NCI-H748 (cell line): ENCODE results near the gene ALK.

ENCODE experiments used
- DNase-seq: peaks from one replicate; lab custom pipeline; 2025; ENCODE audit not compliant: unreplicated experiment; lab: John Stamatoyannopoulos, UW

ALK gene

DNA sequence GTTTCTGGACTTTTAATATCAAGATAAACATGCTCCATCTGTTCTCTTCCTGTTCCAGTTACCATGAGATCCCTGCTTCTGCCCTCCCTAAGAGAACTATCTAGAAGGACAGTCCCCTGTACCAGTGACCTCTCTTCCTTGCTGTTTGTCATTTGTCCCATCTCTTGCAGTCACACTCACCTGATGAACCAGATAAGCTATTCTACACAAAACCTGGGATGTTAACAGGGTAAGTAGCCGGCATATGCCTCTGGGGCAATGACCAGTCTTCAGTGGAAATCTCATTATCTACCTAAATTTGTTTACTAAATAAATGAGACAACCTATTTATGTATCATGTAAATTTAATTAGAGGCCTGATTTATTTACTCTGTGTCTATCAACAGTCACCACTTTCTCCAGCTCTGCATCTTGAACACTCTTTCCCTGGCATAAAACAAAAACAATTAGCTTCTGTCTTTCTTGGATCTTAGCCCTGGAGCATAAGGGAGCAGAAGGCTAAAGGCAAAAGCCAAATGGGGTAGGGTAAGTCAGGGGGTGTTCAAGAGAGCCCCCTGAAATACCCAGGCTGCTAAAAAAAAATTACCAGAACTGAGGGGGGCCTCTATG lies 337.7 kb downstream of the ALK start:
- DNase-seq = no peak

DNA sequence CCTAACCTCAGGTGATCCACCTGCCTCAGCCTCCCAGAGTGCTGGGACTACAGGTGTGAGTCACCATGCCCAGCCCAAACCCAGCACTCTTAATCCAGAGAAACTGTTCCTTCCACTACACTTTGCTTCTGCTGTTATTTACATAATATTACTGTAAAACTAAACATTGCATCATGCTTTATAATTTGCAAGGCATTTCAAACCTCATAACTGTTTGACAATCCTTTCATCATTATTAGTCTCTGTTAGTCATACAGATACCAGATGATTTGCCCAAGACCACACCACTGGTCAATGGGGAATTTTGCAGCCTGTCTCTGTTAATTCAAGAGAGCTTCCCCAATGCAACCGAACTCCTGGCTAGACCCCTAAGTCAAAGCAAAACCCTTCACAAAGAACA lies 338.3 kb downstream of the ALK start:
- DNase-seq = no peak

DNA sequence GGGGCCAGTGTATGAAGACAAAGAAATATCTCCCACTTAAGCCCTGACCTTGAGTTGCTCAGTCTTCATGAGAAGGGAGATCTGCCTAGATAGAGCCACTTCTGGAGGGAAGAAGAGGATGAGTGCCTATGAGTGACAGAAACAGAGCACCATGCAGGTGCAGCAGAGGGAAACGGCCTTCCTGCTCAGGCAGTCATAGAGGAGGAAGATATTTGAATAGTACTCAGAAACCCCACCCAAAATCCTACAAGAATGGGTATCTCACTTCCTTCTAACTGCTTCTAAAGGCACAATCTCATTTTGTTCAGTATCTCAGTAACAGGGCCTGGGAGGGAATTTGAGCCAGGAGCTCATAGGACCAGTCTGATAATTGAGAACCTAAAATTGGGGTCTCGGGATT lies 339.3 kb downstream of the ALK start:
- no peak for DNase-seq

DNA sequence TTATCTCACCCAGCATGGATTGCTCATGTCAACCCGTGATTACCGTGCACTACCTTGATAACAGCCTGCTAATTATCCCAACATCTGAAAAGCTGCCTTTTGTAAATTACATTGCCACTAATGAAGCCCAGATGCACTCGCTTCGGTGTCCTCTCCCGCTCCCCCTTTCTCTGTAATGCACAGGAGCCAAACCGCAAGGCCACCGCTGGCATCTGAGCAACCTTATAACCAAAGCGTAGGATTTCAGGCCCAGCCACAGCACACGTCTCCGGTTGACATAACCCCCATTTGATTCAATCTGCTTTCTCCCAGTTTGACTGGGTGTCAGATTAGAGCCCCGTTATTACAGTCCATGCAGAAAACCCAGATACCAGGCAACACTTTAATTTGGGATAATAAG lies 341.2 kb downstream of the ALK start:
- no peak for DNase-seq

DNA sequence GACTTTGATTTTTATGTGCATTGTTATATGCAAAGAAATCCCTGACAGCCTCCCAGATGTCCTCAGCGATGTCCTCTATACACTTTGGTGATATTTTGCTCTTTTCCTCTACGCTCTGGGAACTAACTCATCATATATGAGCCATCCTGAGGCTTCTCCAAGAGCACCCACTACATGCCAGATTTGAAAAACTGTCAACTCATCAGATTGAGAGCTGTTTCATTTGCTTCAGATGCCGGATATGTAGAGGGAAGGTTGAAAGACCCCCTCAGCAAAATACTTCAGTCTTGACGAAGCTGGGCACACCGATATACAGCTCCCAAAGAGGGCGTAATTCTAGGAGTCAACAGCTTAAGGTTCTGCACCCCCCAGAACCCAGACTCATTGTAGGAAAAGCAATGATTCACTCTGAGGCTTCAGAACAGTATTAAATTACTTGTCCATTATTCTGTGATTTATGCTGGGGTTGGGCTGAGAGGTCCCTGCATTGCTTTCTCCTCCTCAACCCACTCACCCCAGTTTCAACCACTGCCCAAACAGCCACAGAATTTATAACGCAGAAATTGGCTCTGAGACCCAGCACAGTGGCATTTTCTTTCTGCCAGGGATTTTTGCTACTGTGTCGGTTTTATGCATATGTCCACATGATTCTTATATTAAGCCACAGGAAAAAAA lies 341.8 kb downstream of the ALK start:
- DNase-seq = no peak

DNA sequence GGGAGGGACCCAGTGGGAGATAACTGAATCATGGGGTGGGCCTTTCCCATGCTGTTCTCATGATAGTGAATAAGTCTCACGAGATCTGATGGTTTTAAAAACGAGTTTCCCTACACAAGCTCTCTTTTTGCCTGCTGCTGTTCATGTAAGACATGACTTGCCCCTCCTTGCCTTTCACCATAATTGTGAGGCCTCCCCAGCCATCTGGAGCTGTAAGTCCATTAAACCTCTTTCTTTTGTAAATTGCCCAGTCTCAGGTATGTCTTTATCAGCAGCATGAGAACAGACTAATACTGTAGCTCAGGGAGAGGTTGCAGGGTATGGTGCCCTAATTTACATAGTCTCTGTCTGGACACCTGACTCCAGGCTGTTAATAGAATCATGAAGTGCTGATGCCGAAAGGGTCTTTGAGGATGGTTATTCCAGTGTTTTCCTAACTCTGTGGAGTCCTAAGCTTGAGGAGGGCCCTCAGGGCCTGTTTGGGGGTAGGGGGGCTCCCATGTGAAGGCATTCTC lies 343.2 kb downstream of the ALK start:
- DNase-seq = no peak

DNA sequence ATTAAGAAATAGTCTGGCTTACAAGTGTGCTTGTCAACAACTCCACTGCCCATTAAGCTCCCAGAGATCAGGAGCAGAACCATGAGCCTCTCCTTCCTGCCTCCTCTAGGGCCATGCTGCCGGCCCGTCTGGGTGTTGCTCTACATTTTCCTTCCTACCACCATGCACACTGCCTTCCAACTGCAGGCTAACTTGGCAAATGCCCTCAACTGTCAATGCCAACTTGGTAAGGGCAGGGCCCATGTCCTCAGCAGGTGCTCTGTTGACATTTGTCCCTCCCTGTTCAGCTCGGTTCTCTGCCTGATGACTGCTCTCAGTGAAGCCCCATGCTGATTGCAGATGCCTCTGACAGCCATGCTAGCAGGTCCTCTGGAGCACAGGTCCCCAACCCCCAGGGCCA lies 345.2 kb downstream of the ALK start:
- no peak for DNase-seq

DNA sequence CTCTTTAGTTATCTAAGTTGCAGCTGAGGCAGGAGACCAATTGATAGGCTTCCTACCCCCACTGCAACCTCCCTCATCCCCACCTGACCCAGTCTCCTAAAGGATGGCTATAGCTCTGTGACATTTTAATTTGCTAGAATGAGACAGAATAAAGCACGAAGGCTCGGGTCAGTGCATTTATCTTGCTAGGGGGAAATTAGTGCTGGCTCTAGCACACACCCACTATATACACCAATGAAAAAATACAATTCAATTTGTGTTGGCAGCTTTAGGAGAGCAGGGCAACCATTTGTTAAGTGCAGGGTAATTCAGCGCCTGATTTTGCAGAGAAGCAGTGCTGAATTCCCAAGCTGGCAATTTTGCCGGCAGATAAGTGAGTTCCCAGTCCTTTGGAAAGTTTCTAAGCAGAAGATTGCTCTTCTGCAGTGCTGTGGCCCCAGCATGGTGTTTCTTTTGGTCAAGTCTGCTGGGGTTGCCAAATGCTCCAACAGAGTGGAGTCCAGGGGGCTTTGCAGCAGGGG lies 346.0 kb downstream of the ALK start:
- no peak for DNase-seq

DNA sequence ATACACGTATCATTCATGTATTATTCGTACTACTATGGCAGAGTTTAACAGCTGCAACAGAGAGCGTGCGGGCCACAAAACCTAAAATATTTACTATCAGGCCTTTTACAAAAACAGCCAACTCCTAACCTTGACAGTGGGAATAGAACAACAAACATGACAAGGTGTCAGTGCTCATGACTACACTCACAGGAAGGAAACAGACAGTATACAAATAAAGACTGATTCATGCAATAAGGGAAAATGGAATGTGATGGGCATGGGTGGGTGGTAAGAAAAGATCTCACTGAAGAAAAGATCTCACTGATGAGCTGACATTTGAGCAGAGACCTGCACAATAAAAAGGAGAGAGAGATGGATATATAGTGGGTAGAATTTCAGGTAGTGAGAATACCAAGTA lies 347.8 kb downstream of the ALK start:
- DNase-seq = no peak

DNA sequence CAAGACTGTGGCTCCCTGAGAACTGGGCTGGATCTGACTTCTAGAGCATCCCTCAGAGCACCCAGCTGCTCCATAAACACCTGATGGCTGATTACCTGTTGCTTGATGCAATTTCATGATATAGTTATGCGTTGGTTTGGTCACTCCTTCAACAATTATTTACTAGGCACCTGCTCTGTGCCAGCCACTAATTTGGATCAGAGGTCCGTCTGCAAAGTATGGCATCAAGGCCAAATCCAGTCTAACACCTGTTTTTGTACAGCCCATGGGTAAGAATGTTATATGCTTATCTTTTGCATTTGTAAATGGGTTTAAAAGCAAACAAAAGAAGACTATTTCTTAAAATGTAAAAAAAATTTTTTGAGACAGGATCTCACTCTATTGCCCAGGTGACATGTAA lies 348.2 kb downstream of the ALK start:
- no peak for DNase-seq

DNA sequence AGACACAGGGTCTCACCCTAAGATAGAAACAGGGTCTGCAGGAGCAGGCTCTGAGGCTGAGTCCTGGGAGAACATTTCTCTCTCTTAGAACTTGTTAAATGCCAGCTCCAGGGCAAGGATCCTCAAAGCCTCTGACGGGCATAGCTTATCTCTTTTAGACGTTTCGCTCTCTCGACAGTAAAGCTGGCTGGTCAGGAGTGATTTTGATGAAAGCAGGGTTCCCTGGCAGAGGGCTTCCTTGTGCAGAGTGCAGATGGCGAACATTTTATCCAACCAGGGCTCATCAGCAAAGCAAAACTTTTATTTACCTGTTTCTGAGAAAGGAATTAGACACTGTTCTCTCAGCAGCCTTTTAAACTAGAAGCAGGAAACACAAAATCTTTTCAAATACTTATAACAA lies 350.8 kb downstream of the ALK start:
- DNase-seq = no peak

DNA sequence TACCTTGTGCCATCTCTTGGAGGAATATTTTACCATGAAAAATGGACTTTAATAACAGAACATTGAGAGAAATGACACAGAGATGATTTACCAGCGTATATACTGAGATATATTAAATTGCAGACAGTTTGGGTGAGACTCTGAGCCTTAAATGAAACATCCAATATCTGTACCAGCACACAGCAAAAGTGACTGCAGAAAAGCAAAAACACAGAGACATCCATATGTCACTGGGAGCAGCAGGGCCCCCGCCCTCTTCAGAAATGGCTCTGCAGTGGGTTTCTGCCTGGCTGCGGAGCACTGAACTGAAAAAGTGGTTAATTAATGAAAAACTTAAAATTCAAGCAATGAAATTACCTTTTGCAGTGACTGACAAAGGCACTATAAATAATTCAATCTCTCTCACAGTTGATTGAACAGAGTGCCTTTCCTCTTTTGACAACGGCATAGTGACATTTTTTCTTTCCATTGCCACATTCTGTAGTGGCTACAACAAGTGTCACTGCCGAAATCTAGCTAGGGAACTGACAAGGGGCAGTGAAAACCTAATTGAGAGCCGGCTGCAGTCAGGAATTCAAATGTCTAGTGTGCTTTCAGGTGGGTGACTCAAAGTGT lies 353.4 kb downstream of the ALK start:
- no peak for DNase-seq

DNA sequence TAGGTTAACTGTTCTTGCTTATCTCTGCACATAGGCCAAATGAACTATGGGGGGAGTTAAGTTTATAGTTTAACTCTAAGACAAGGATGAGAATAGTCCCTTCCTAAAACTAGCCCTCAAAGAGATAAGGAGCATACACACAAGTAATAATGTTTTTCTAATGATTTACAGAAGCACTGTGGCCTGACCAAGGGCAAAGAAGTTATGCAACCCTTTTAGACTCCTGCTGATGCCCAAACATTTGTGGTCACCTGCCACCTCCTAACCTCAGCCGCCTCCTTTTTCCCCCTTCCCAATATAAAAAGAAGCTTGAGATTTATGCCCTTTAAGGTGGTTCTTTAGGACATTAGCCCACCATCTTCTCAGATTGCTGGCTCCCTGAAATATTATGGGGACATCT lies 357.7 kb downstream of the ALK start:
- DNase-seq = no peak

DNA sequence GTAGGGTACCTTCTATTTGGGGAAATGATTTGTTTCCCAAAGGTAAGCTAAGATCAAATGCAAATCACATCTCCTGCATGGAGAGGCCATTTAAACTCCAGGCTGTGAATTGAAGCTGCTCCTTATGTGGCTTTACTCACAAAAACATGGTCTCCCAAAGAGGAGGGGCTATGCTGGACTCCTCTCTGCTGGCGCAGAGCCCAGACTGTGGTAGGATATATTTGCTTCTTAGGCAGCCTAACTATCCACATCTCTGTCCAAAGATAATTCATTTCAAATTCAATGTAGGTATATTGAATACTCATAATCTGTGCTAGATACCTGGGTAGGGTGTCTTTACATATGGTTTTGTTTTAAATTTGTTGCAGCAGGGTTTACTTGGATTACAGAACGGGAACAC lies 358.5 kb downstream of the ALK start:
- no peak for DNase-seq

DNA sequence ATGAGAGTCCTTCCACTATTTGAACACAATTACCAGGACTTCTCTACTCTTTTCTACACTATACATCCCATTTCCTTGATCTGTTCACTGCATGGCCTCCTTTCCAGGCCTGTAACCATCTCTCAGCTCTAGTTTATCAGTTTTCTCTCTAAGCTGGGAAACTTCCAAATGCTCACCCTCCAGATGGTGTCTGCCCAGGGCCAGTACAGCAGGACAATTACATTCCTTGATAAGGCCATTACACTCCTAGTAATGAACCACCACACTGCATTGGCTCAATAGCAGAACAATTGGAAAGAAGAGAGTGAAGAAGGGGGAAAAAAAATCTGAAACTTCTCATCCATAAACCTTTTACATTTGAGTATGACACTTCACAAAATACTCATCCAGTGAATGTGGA lies 359.1 kb downstream of the ALK start:
- DNase-seq = no peak

DNA sequence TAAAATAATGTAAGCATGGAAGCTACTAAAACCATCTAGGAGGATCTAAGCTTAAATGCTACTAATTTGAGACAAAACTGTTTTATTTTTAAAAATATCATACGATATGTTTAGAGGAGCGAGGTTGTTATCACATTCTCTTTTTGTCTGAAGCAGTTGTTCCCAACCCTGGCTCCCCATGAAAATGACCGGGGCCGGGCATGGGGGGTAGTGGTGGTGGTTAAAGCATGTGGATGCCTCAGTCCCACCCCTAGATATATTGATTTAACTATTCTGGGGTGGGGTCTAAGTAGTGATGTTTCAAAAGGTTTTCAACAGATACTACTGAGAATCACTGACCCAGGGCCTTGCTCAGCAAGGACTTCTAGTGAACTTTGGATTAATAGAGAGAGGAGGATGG lies 359.8 kb downstream of the ALK start:
- DNase-seq = no peak

DNA sequence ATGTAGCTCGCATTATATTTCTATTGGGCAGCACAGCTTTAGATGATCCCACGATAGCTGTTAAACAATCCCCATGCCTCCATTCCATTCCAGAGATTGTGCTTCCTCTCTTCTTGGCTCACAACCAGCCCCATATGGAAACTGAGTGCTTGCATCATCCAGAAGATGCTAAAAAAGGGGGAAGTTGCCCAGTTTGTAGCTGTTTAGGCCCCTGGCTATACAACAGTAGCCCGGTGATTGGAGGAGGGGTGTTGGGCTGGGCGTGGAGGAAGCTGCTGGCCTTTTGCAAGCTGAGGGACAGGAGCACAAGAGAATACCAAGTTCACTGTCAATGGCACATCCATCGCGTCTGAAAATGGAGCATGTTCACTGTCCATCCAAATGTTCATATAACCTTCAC lies 360.2 kb downstream of the ALK start:
- no peak for DNase-seq

DNA sequence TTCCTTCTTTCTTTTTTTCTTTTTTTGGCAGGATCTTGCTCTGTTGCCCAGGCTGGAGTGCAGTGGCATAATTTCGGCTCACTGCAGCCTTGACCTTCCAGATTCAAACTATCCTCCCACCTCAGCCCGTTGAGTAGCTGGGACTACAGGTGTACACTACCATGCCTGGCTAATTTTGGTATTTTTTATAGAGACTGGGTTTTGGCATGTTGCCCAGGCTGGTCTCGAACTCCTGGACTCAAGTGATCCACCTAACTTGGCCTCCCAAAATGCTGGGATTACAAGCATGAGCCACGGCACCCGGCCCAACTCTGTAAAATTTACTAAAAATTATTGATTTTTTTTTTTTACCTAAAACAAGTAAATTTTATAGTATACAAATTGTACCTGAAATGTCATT lies 360.8 kb downstream of the ALK start:
- no peak for DNase-seq

DNA sequence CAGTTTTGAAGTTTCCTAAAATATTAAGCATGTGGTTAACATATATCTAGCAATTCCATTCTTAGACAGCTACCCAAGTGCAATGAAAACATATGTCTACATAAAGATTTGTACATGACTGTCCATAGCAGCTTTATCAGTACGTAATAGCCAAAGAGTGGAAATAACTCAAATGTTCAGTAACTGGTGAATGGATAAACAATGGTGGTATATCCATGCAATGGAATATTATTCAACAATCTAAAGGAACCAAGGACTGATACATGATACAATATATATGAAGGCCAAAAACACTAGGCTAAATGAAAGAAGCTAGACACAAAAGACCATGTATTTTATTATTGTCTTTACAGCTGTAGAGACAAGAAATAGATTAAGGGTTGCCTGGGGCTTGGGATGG lies 361.4 kb downstream of the ALK start:
- DNase-seq = no peak

DNA sequence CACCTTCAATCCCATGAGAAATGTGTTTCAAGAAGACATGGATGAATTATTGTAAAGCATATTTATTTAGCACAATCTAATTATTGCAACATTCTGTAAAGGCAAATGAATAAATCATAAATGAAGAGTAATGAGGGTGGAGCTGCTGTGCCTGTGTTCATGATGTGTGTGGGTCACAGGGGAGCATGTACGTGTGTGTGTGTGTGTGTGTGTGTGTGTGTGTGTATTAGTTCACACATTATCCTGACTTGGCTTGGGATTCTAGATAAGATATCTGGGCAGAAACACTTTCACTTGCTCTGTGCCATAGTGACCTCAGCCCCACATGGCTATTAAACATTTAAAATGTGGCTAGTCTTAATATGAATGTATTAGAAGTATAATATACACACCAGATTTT lies 361.8 kb downstream of the ALK start:
- DNase-seq = no peak

DNA sequence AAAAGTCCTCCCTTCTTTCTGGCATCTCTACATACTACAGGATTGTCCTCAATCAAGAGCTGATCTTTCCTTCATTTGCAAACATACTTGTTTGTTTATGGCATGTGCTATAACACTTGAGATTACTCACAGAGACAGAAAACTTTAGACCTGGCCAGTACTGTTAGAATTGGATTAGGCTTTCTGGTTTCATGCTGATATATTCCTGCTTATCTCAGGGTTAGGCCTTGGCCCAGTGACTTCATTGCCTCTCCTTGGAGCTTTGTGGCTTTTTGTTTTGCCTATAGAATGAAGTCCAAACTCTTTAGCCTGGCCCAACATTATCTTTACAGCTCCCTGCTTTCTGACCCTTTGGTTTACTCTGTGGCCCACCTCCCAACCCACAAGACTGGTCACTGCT lies 363.3 kb downstream of the ALK start:
- no peak for DNase-seq

DNA sequence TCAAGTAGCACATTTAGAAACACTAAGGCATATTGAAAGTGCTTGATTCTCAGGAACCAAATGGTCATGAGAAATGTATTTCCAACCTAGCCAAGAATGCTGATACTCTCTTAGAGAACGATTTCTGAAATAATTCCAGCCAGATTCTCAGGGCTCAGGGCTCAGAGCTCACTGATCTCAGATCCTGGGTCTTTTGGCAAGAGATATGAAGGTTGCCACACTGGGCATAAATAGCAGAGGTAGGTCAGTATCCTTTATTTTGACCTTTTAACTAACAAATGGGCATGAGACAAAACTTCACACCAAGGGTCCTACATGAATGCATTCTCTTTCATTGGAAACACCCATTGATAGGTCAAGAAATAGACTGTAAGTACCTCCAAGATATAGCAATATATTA lies 364.1 kb downstream of the ALK start:
- DNase-seq = no peak

DNA sequence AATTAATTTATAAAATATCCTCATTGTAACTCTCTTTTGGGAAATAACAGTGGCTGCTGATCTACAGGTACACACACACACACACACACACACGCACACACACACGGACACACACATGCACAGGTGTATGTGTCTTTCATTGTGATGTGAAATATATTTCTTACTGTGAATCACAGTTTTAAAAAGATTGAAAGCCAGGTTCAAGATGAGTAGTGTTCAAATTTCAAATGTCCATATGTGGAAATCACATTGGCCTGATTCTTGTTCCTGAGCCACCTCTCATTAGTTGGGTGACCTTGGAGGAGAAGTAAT lies 372.4 kb downstream of the ALK start:
- DNase-seq = no peak
